IPS-15b (cell line): Measurements from ENCODE around the gene NDUFAF5.
"Not testable (repeated sequence)": the region's sequence is repeated elsewhere in the genome, so short reads cannot be mapped to it uniquely, and the experiment has no call there.

Experiments used
- H3K27me3 ChIP-seq: one replicate; pipeline ENCODE4 v1.6.1; 2013; ENCODE audit warnings: low read length; ENCODE audit not compliant: control insufficient read depth, insufficient read depth
- H3K36me3 ChIP-seq: one replicate; pipeline ENCODE4 v1.6.1; 2013; ENCODE audit warnings: low read length; ENCODE audit not compliant: control insufficient read depth, insufficient read depth
- H3K4me1 ChIP-seq: one replicate; pipeline ENCODE4 v1.6.1; 2013; ENCODE audit warnings: mild to moderate bottlenecking, low read length; ENCODE audit not compliant: control insufficient read depth, insufficient read depth
- H3K4me3 ChIP-seq: one replicate; pipeline ENCODE4 v1.5.1; 2013; ENCODE audit warnings: low read depth, low read length
- H3K9ac ChIP-seq: one replicate; pipeline ENCODE4 v1.6.1; 2013; ENCODE audit warnings: low read depth, mild to moderate bottlenecking, low read length
- H3K9me3 ChIP-seq: one replicate; pipeline ENCODE4 v1.6.1; 2013; ENCODE audit warnings: mild to moderate bottlenecking, low read length; ENCODE audit not compliant: control insufficient read depth, insufficient read depth

Gene NDUFAF5

GRCh38 chr20:13756551-13756950 lies 28.3 kb upstream of the NDUFAF5 start:
- H3K9me3 ChIP-seq = no peaks in the 10 kb centered on the region
- no peak overlapping the region for H3K4me3 ChIP-seq
- H3K36me3 ChIP-seq = peaks cover 3% of the 10 kb centered on the region
- H3K4me1 ChIP-seq = no peaks in the 10 kb centered on the region
- no peaks in the 10 kb centered on the region for H3K27me3 ChIP-seq
- H3K9ac ChIP-seq = no peak overlapping the region

- peaks cover 8% of the 10 kb centered on the region for H3K36me3 ChIP-seq
- H3K4me1 ChIP-seq = no peaks in the 10 kb centered on the region
- no peaks in the 10 kb centered on the region for H3K9me3 ChIP-seq
Measured at GRCh38 chr20:13758884-13759283, 25.9 kb upstream of the NDUFAF5 start.

GRCh38 chr20:13760451-13760946 lies 24.3 kb upstream of the NDUFAF5 start:
- H3K4me1 ChIP-seq, H3K27me3 ChIP-seq, H3K9me3 ChIP-seq, H3K4me3 ChIP-seq, H3K9ac ChIP-seq: not testable (repeated sequence)
- H3K36me3 ChIP-seq = peaks cover 14% of the 10 kb centered on the region

More at GRCh38 chr20:13758884-13759283, 25.9 kb upstream of the NDUFAF5 start:
- Histone ChIP-seq H3K9ac (no peak overlapping the region), H3K4me3 (no peak overlapping the region), H3K27me3 (no peaks in the 10 kb centered on the region)

GRCh38 chr20:13765299-13765698 lies 19.5 kb upstream of the NDUFAF5 start:
- H3K27me3 ChIP-seq = no peaks in the 10 kb centered on the region
- H3K9ac ChIP-seq = no peak overlapping the region
- H3K4me1 ChIP-seq = no peaks in the 10 kb centered on the region
- H3K9me3 ChIP-seq = no peaks in the 10 kb centered on the region
- H3K36me3 ChIP-seq = peaks cover 24% of the 10 kb centered on the region
- no peak overlapping the region for H3K4me3 ChIP-seq

GRCh38 chr20:13765868-13766416 lies 18.9 kb upstream of the NDUFAF5 start:
- H3K4me3 ChIP-seq = no peak overlapping the region
- no peaks in the 10 kb centered on the region for H3K27me3 ChIP-seq
- no peak overlapping the region for H3K9ac ChIP-seq
- no peaks in the 10 kb centered on the region for H3K4me1 ChIP-seq
- H3K9me3 ChIP-seq = no peaks in the 10 kb centered on the region
- peaks cover 24% of the 10 kb centered on the region for H3K36me3 ChIP-seq

- Histone ChIP-seq H3K9me3 (no peaks in the 10 kb centered on the region), H3K4me1 (no peaks in the 10 kb centered on the region), H3K36me3 (peaks cover 16% of the 10 kb centered on the region), H3K9ac (no peak overlapping the region), H3K4me3 (no peak overlapping the region), H3K27me3 (no peaks in the 10 kb centered on the region)
Measured at GRCh38 chr20:13770141-13770540, 14.7 kb upstream of the NDUFAF5 start.

GRCh38 chr20:13771853-13772453 lies 12.9 kb upstream of the NDUFAF5 start:
- Histone ChIP-seq H3K4me3 (no peak overlapping the region), H3K9me3 (no peaks in the 10 kb centered on the region), H3K27me3 (no peaks in the 10 kb centered on the region), H3K4me1 (no peaks in the 10 kb centered on the region), H3K9ac (no peak overlapping the region), H3K36me3 (peaks cover 17% of the 10 kb centered on the region)

- H3K4me3 ChIP-seq = no peak overlapping the region
- no peaks in the 10 kb centered on the region for H3K27me3 ChIP-seq
- no peaks in the 10 kb centered on the region for H3K9me3 ChIP-seq
- peaks cover 21% of the 10 kb centered on the region for H3K36me3 ChIP-seq
- H3K9ac ChIP-seq = no peak overlapping the region
- H3K4me1 ChIP-seq = no peaks in the 10 kb centered on the region
Measured at GRCh38 chr20:13772529-13772928, 12.3 kb upstream of the NDUFAF5 start.

- no peaks in the 10 kb centered on the region for H3K4me1 ChIP-seq
- H3K9ac ChIP-seq = no peak overlapping the region
- peaks cover 13% of the 10 kb centered on the region for H3K36me3 ChIP-seq
- H3K4me3 ChIP-seq = no peak overlapping the region
- no peaks in the 10 kb centered on the region for H3K9me3 ChIP-seq
- H3K27me3 ChIP-seq = no peaks in the 10 kb centered on the region
Measured at GRCh38 chr20:13775867-13776266, 9.0 kb upstream of the NDUFAF5 start.

GRCh38 chr20:13777171-13777601 lies 7.6 kb upstream of the NDUFAF5 start:
- Histone ChIP-seq H3K27me3 (no peaks in the 10 kb centered on the region), H3K9me3 (no peaks in the 10 kb centered on the region), H3K9ac (no peak overlapping the region), H3K4me3 (no peak overlapping the region), H3K4me1 (no peaks in the 10 kb centered on the region), H3K36me3 (peaks cover 13% of the 10 kb centered on the region)

- no peaks in the 10 kb centered on the region for H3K27me3 ChIP-seq
- no peaks in the 10 kb centered on the region for H3K4me1 ChIP-seq
- H3K9ac ChIP-seq = no peak overlapping the region
- peaks cover 13% of the 10 kb centered on the region for H3K36me3 ChIP-seq
- no peak overlapping the region for H3K4me3 ChIP-seq
- H3K9me3 ChIP-seq = no peaks in the 10 kb centered on the region
Measured at GRCh38 chr20:13778827-13779226, 6.0 kb upstream of the NDUFAF5 start.

GRCh38 chr20:13783528-13783927 lies 1.3 kb upstream of the NDUFAF5 start:
- Histone ChIP-seq H3K36me3 (no peaks in the 10 kb centered on the region), H3K9me3 (no peaks in the 10 kb centered on the region), H3K4me1 (peaks cover 6% of the 10 kb centered on the region), H3K27me3 (no peaks in the 10 kb centered on the region), H3K9ac (no peak overlapping the region), H3K4me3 (peak overlapping the region; percentile 98)
